DOHH2 (cell line): ENCODE measurements around the gene LAMC2.

Source experiments
- EZH2phosphoT487 ChIP-seq: fragments of 200-600 bp; sonication (generic); IDR thresholded peaks from 2 replicates; pipeline ENCODE4 v1.6.1; 2017; ENCODE audit warnings: borderline replicate concordance, mild to moderate bottlenecking, antibody characterized with exemption, low read length, moderate library complexity, mixed read lengths
- TF ChIP-seq, protein P1 (sequence below): fragments of 200-600 bp; sonication (generic); IDR thresholded peaks from one replicate; pipeline ENCODE4 v1.5.1; 2014; ENCODE audit warnings: antibody characterized with exemption, mild to moderate bottlenecking, low read depth, low read length; ENCODE audit not compliant: poor library complexity, severe bottlenecking

- TF ChIP-seq, protein P1, sequence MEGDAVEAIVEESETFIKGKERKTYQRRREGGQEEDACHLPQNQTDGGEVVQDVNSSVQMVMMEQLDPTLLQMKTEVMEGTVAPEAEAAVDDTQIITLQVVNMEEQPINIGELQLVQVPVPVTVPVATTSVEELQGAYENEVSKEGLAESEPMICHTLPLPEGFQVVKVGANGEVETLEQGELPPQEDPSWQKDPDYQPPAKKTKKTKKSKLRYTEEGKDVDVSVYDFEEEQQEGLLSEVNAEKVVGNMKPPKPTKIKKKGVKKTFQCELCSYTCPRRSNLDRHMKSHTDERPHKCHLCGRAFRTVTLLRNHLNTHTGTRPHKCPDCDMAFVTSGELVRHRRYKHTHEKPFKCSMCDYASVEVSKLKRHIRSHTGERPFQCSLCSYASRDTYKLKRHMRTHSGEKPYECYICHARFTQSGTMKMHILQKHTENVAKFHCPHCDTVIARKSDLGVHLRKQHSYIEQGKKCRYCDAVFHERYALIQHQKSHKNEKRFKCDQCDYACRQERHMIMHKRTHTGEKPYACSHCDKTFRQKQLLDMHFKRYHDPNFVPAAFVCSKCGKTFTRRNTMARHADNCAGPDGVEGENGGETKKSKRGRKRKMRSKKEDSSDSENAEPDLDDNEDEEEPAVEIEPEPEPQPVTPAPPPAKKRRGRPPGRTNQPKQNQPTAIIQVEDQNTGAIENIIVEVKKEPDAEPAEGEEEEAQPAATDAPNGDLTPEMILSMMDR = no peak
- TF ChIP-seq EZH2phosphoT487 = no peak
Observed at GRCh38 chr1:183152180-183152579, 33.9 kb upstream of the LAMC2 start.
